SJCRH30 (cell line): Measurements from ENCODE around the gene CLTA. TPM values are rescaled to one million over a fixed set of nuclear protein-coding genes. Genes with fewer than 3 reads are reported as not detected.
"Not testable (repeated sequence)": the region's sequence is repeated elsewhere in the genome, so short reads cannot be mapped to it uniquely, and the experiment has no call there.

Experiments used
- DNase-seq, 2 experiments: peaks; one replicate each; pipeline ENCODE4 v3.0.0-alpha.2; 2015 to 2020
- H3K27ac ChIP-seq: fragments of 250-450 bp; sonication (Bioruptor Pico); 2 replicates; pipeline ENCODE4 v1.5.1; 2020; ENCODE audit warnings: mild to moderate bottlenecking, moderate library complexity
- H3K27me3 ChIP-seq: fragments of 250-450 bp; sonication (Bioruptor Pico); 2 replicates; pipeline ENCODE4 v1.5.1; 2020; ENCODE audit warnings: mild to moderate bottlenecking, moderate library complexity
- H3K36me3 ChIP-seq: fragments of 250-450 bp; sonication (Bioruptor Pico); 2 replicates; pipeline ENCODE4 v1.5.1; 2020; ENCODE audit warnings: mild to moderate bottlenecking, moderate library complexity
- H3K4me1 ChIP-seq: fragments of 250-450 bp; sonication (Bioruptor Pico); 2 replicates; pipeline ENCODE4 v1.5.1; 2020; ENCODE audit warnings: mild to moderate bottlenecking, moderate library complexity
- H3K4me3 ChIP-seq: fragments of 250-450 bp; sonication (Bioruptor Pico); 2 replicates; pipeline ENCODE4 v1.5.1; 2020; ENCODE audit warnings: mild to moderate bottlenecking, moderate library complexity
- H3K9me3 ChIP-seq: fragments of 250-450 bp; sonication (Bioruptor Pico); replicated peaks from 2 replicates; pipeline ENCODE4 v1.5.1; 2020; ENCODE audit warnings: mild to moderate bottlenecking, moderate library complexity
- total RNA-seq: library from RNA; depleted of rRNA; stranded (reverse); fragments of >200 nt; shearing (Covaris generic); gene quantifications from 2 replicates; pipeline ENCODE4 v1.2.3, GENCODE V29; 2014

The CLTA gene
- total RNA-seq, 1 experiment from 2014 or later = 179 TPM

DNA sequence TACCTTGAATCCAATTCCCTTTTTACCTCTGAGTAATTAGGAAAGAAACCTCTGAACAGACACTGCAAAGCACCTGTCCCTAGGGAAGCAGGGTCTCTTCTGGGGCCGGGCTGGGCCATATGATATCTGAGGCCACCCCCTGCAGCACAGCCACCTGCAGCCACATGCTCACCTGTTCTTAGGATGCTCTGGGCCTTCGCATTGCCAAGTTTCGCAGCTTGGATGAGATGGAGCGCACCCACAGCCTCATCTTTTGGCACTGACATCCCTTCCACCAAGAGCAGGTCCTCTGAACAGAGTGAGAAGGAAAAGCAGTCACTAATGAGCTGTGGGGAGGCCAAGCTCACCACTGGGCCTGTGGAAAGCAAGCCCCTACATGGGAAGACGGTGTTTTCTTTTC, 27.3 kb downstream of the CLTA start:
- Histone ChIP-seq H3K36me3 (peaks cover 74% of the 10 kb centered on the region), H3K9me3 (no peaks in the 10 kb centered on the region), H3K27ac (no peak overlapping the region)

DNA sequence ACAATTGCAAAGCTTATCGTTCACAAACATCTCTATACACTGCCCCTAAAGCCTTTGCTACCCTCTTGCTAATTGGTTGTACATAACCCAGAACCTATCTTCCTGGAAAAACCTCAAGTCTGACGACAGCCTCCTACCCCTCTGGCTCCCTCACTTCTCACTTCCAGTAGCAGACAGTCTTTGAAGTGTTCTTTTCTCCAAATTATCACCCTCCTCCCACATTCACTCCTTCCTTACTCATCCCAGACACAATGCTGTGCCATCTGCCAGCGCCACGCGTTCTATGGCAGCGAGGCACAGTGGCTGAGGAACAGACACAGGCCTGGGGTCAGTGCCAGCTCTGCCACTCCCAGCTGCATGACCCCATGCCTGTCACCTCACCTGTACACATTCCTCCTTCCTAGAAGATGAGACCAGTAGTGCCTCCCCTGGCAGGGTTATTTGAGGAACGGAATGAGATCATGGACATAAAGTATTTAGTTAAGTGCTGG, 27.7 kb downstream of the CLTA start:
- DNase-seq = no peak
- Histone ChIP-seq H3K4me1 (no peaks in the 10 kb centered on the region), H3K27ac (no peak overlapping the region), H3K4me3 (no peak overlapping the region), H3K27me3 (no peaks in the 10 kb centered on the region), H3K36me3 (peaks cover 74% of the 10 kb centered on the region), H3K9me3 (no peaks in the 10 kb centered on the region)

More for the DNA sequence above, 27.3 kb downstream of the CLTA start:
- H3K4me3 ChIP-seq = no peak overlapping the region
- H3K4me1 ChIP-seq = no peaks in the 10 kb centered on the region
- DNase-seq = no peak
- H3K27me3 ChIP-seq = no peaks in the 10 kb centered on the region

DNA sequence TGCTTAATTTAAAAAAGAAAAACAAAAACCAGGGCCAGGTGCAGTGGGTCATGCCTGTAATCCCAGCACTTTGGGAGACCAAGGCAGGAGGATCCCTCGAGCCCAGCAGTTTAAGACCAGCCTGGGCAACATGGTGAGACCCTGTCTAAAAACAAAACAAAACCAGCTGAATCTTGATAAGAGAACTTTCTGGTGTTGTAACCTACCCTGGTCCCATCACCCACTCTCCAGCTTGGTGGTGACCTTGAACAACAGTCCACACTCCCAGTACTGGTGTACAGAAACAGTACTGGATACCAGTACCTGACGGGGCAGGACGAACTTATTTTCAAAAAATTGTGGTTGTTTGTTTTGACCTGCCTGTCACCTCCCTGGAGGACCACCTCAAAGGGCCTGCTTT, 30.9 kb downstream of the CLTA start:
- peaks cover 81% of the 10 kb centered on the region for H3K36me3 ChIP-seq
- H3K27me3 ChIP-seq = no peaks in the 10 kb centered on the region
- no peak overlapping the region for H3K27ac ChIP-seq
- H3K4me1 ChIP-seq = no peaks in the 10 kb centered on the region
- H3K4me3 ChIP-seq = no peak overlapping the region
- DNase-seq = no peak
- no peaks in the 10 kb centered on the region for H3K9me3 ChIP-seq

DNA sequence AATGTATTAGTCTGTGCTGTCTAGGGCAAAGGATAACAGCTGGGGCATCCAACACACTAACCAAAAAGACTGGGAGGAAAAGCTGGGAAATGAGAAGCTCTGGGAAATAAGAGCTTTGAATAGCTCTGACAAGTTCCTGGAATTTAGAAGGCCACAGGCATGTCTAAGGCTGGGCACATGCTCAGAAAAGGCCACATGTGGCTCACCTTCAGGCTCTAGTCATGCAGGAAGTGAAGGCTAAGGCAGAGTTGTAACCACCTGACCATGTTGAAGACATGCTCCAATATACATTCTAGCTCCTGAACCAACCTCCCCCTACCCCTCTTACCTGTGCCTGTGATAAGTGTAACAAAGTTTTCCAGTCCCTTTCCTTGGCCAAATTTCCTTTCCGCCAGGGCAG, 31.7 kb downstream of the CLTA start:
- Histone ChIP-seq H3K9me3 (no peaks in the 10 kb centered on the region), H3K36me3 (peaks cover 83% of the 10 kb centered on the region), H3K27ac (no peak overlapping the region), H3K4me1 (no peaks in the 10 kb centered on the region), H3K4me3 (no peak overlapping the region), H3K27me3 (no peaks in the 10 kb centered on the region)
- DNase-seq = no peak

DNA sequence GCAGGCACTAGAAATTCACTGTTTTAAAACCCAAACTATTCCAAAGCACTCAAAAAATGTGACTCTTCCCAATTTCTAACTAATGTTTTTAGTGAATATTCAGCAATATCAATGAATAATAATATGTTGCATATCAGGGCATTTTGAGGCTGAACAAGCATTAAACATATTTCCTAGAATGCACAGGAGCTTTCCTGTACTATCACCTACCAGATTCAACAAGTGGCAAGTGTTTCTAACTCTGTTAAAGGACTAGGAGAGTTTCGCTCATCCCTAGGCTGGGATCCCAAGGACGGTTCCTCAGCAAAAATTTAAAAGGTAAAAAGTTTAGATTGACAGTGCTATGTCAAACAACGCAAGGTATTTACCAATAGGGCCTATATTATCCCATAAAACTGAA, 46.5 kb downstream of the CLTA start:
- Histone ChIP-seq H3K27me3 (no peaks in the 10 kb centered on the region), H3K4me3 (no peak overlapping the region), H3K36me3 (peaks cover 24% of the 10 kb centered on the region; the same call in 1 of the 2 replicates), H3K27ac (no peak overlapping the region), H3K9me3 (no peaks in the 10 kb centered on the region), H3K4me1 (no peaks in the 10 kb centered on the region)
- DNase-seq = no peak

GRCh38 chr9:36239205-36239604, 48.5 kb downstream of the CLTA start:
- not testable (repeated sequence) for H3K9me3 ChIP-seq, H3K27ac ChIP-seq, H3K4me3 ChIP-seq, H3K4me1 ChIP-seq, H3K27me3 ChIP-seq, DNase-seq
- peaks cover 20% of the 10 kb centered on the region; the same call in 1 of the 2 replicates for H3K36me3 ChIP-seq

DNA sequence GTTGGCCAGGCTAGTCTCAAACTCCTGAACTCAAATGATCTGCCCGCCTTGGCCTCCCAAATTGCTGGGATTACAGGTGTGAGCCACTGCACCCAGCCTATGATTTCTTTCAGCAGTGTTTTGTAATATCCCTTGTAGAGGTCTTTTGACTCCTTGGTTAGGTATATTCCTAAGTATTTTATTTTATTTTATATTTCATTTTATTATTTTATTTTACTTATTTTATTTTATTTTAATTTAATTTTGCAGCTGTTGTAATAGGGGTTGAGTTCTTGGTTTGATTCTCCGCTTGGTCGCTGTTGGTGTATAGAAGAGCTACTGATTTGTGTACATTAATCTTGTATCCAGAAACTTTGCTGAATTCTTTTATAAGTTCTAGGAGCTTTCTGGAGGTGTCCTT, 49.0 kb downstream of the CLTA start:
- H3K4me1 ChIP-seq, H3K27me3 ChIP-seq, H3K4me3 ChIP-seq, H3K27ac ChIP-seq, DNase-seq, H3K9me3 ChIP-seq: not testable (repeated sequence)
- H3K36me3 ChIP-seq = peaks cover 23% of the 10 kb centered on the region; the same call in 1 of the 2 replicates

DNA sequence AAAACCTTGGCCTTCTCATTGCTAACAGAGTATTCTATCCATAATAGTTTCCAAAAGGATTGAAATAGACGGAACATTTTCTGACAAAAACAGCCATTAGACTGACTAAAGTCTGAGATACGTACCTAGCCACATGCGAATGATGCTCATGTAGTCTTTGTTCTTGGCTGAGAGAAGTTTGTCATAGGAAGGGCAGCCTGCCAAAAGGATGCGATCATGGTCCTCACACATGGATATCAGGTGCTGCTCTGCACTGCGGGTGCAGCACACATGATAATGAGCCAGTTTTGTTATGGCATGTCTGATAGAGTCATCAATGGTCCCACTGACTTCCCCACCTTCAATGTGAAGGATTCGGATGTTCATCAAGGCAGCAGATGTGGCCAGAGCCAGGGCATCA, 55.2 kb downstream of the CLTA start:
- no peaks in the 10 kb centered on the region for H3K9me3 ChIP-seq
- no peaks in the 10 kb centered on the region for H3K4me1 ChIP-seq
- H3K36me3 ChIP-seq = peaks cover 28% of the 10 kb centered on the region
- no peak overlapping the region for H3K4me3 ChIP-seq
- no peak overlapping the region for H3K27ac ChIP-seq
- no peaks in the 10 kb centered on the region for H3K27me3 ChIP-seq
- DNase-seq = no peak

GRCh38 chr9:36247356-36247755, 56.6 kb downstream of the CLTA start:
- H3K27ac ChIP-seq = no peak overlapping the region
- H3K36me3 ChIP-seq = peaks cover 28% of the 10 kb centered on the region
- no peak for DNase-seq
- no peaks in the 10 kb centered on the region for H3K4me1 ChIP-seq
- H3K27me3 ChIP-seq = no peaks in the 10 kb centered on the region
- no peaks in the 10 kb centered on the region for H3K9me3 ChIP-seq
- no peak overlapping the region for H3K4me3 ChIP-seq

DNA sequence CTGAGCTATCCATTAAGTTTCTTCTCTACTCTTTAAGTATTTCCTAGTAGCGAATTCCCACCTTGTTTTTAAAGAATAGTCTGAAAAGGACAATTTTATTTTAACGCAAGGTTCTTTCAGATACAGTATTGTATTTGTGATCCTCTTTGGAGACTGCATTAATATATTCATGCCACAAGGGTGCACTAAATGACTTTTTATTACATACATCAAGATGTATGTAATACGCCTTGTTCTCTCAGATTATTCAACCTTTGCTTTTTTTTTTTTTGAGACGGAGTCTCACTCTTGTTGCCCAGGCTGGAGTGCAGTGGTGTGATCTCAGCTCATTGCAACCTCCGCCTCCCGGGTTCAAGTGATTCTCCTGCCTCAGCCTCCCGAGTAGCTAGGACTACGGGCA, 57.3 kb downstream of the CLTA start:
- not testable (repeated sequence) for H3K27me3 ChIP-seq, H3K4me3 ChIP-seq, H3K4me1 ChIP-seq, H3K9me3 ChIP-seq, H3K27ac ChIP-seq
- peaks cover 28% of the 10 kb centered on the region for H3K36me3 ChIP-seq
- peak in 1 of 2 experiments; percentile 54 for DNase-seq

- no peak for DNase-seq
- no peak overlapping the region for H3K4me3 ChIP-seq
- no peaks in the 10 kb centered on the region for H3K4me1 ChIP-seq
- H3K27ac ChIP-seq = no peak overlapping the region
- no peaks in the 10 kb centered on the region for H3K9me3 ChIP-seq
- peaks cover 19% of the 10 kb centered on the region for H3K36me3 ChIP-seq
- H3K27me3 ChIP-seq = no peaks in the 10 kb centered on the region
These were observed 58.5 kb downstream of the CLTA start for GRCh38 chr9:36249189-36249588.

- H3K27ac ChIP-seq = no peak overlapping the region
- H3K27me3 ChIP-seq = no peaks in the 10 kb centered on the region
- H3K36me3 ChIP-seq = peaks cover 16% of the 10 kb centered on the region
- no peaks in the 10 kb centered on the region for H3K4me1 ChIP-seq
- DNase-seq = no peak
- H3K4me3 ChIP-seq = no peak overlapping the region
- H3K9me3 ChIP-seq = no peaks in the 10 kb centered on the region
These were observed 59.4 kb downstream of the CLTA start for GRCh38 chr9:36250079-36250478.

DNA sequence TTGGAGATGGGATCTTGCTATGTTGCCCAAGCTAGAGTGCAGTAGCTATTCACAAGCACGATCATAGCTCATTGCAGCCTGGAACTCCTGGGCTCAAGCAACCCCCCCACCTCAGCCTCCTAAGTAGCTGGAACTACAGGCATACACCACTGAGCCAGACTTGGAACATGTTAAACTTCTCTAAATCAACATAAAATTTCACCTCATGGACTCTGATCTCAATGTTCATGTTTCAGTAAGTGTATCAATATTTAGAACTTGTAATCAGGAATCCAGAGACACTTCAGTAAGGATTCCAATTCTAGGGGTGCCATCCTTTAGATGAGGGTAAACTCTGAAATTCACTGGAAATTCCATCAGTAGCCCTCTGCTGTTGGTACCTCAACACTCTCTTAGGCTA, 60.7 kb downstream of the CLTA start:
- Histone ChIP-seq H3K36me3 (peaks cover 3% of the 10 kb centered on the region; the same call in 1 of the 2 replicates), H3K4me1 (no peaks in the 10 kb centered on the region), H3K27ac (no peak overlapping the region)

DNA sequence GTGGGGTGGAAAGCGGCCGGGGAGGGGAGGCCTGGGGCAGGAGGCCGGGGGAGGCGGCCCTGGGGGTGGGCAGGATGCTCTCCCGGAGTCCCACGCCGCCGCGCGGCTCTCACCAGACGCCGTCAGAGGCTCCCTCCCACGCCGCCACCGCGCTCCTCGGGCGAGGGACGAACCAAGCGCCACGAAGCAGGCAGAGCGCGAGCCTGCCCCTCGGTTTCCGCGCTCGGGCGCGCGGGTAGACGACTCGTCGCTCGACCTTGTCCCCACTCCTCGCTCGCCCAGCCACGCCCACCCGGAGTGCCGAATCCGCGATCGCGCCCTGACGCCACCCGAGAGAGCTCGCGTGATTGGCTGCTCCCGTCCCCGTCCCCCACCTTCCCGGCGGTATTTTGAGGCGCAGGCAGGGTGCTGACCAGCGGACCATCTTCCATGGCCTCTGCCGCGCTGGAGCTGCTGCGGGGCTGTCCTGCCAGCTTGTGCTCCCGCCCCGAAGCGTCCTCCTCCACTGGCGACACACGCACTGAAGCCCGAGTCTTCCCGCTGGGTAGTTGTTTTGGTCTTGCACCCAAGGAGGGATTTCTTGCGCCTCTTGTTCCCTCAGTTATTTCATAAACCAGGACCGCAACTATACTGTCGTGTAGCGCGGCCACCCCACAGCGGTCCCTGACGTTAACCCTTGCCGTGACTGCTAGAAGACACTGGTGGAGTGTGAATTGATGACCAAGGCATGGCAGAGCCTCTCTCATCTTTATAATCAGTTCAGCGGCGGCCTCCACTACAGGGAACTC, 67.7 kb downstream of the CLTA start, which contains the start of gene GNE:
Gene GNE, minus strand, starts transcription at position 241 of the 788 bp plus-strand sequence. CDS start 9,093 bp downstream, outside the sequence.
- Histone ChIP-seq H3K36me3 (no peaks in the 10 kb centered on the region), H3K27ac (peak within 1 kb of the TSS; percentile 75), H3K4me3 (peak within 1 kb of the TSS; percentile 64), H3K27me3 (no peaks in the 10 kb centered on the region), H3K4me1 (no peaks in the 10 kb centered on the region), H3K9me3 (no peaks in the 10 kb centered on the region)
- DNase-seq = peak; percentile 96 to 98

More for the DNA sequence above, 60.7 kb downstream of the CLTA start:
- no peaks in the 10 kb centered on the region for H3K27me3 ChIP-seq
- H3K9me3 ChIP-seq = no peaks in the 10 kb centered on the region
- no peak for DNase-seq
- H3K4me3 ChIP-seq = no peak overlapping the region

GRCh38 chr9:36258996-36259533, 68.3 kb downstream of the CLTA start:
- H3K4me3 ChIP-seq = peak overlapping the region; percentile 64
- H3K4me1 ChIP-seq = no peaks in the 10 kb centered on the region
- H3K36me3 ChIP-seq = no peaks in the 10 kb centered on the region
- peak overlapping the region; percentile 75 for H3K27ac ChIP-seq
- H3K27me3 ChIP-seq = no peaks in the 10 kb centered on the region
- no peak for DNase-seq
- H3K9me3 ChIP-seq = no peaks in the 10 kb centered on the region
